Nasal cavity respiratory epithelium epithelial cell of viscerocranial mucosa (primary cell): ENCODE measurements around the gene DNM2. TPM values are rescaled to one million over a fixed set of nuclear protein-coding genes. Genes with fewer than 3 reads are reported as not detected.

ENCODE experiments used
- total RNA-seq: library from RNA; depleted of rRNA; stranded (reverse); fragments of >200 nt; gene quantifications from 2 replicates; pipeline ENCODE4 v1.2.3, GENCODE V29; 2014

DNM2 gene
- total RNA-seq, result 64.3 and 144 TPM in 2 replicates

GRCh38 chr19:10717356-10718204 lies at the start of gene DNM2:
TSS of gene DNM2 (plus strand) at chr19:10718079. CDS start at chr19:10718243, 164 bp downstream.

GRCh38 chr19:10835754-10836478 lies 118.0 kb downstream of the DNM2 start, which contains the start of gene TMED1:
TSS of gene TMED1 (minus strand) at chr19:10836212. CDS start at chr19:10836191, 21 bp downstream.

GRCh38 chr19:10848230-10848856 lies 130.5 kb downstream of the DNM2 start, which contains the start of gene C19orf38:
TSS of gene C19orf38 (plus strand) at chr19:10848415. CDS start at chr19:10848509, 94 bp downstream.

GRCh38 chr19:10870955-10871603 lies 153.2 kb downstream of the DNM2 start, which contains the start of gene CARM1:
TSS of gene CARM1 (plus strand) at chr19:10871553. CDS start at chr19:10871703, 150 bp downstream.

Other genes starting within 250 kb of the DNM2 start
- gene KEAP1, start 214.7 kb upstream of the DNM2 start, total RNA-seq, result 51.6 and 61.2 TPM in 2 replicates
- gene S1PR5, start 200.6 kb upstream of the DNM2 start, total RNA-seq, result 4.4 and 19.5 TPM in 2 replicates
- 28.9 and 34.9 TPM in 2 replicates for gene ATG4D, start 174.2 kb upstream of the DNM2 start, total RNA-seq
- 13.3 and 17.7 TPM in 2 replicates for gene KRI1, start 152.1 kb upstream of the DNM2 start, total RNA-seq
- gene CDKN2D, start 149.1 kb upstream of the DNM2 start, total RNA-seq, result 9.3 and 13.3 TPM in 2 replicates
- gene AP1M2, start 130.8 kb upstream of the DNM2 start, total RNA-seq, result 111 and 115 TPM in 2 replicates
- 38.6 and 81.3 TPM in 2 replicates for gene SLC44A2, start 92.5 kb upstream of the DNM2 start, total RNA-seq
- gene ILF3, start 63.7 kb upstream of the DNM2 start, total RNA-seq, result 100 and 133 TPM in 2 replicates
- 15.0 and 25.0 TPM in 2 replicates for gene QTRT1, start 16.6 kb upstream of the DNM2 start, total RNA-seq
- 16.6 and 26.3 TPM in 2 replicates for gene TMED1, start 118.1 kb downstream of the DNM2 start, total RNA-seq
- 0.71 and 1.0 TPM in 2 replicates for gene C19orf38, start 130.3 kb downstream of the DNM2 start, total RNA-seq
- gene CARM1, start 153.5 kb downstream of the DNM2 start, total RNA-seq, result 13.3 and 35.5 TPM in 2 replicates
- 70.9 and 111 TPM in 2 replicates for gene YIPF2, start 210.6 kb downstream of the DNM2 start, total RNA-seq
- 28.3 and 38.6 TPM in 2 replicates for gene TIMM29, start 210.7 kb downstream of the DNM2 start, total RNA-seq
- gene SMARCA4, start 243.0 kb downstream of the DNM2 start, total RNA-seq, result 51.9 and 199 TPM in 2 replicates